CD14-positive monocyte (primary cell): ENCODE results near the gene HSPA12B. TPM values are rescaled to one million over a fixed set of nuclear protein-coding genes. Genes with fewer than 3 reads are reported as not detected.

ENCODE experiments used
- DNase-seq, 3 donors: peaks; one replicate each; pipeline ENCODE4 v3.0.0-alpha.2; 2011 to 2022
- H2AFZ ChIP-seq: 2 replicates; pipeline ENCODE4 v1.6.0; 2012; ENCODE audit warnings: mild to moderate bottlenecking, low read depth, low read length, inconsistent platforms; ENCODE audit not compliant: insufficient read depth, poor library complexity, severe bottlenecking
- H3K27ac ChIP-seq, 2 donors: 1 replicate in 1 of 2; 2 replicates in 1 of 2; pipeline ENCODE4 v1.5.1; 2012 to 2013; ENCODE audit warnings: low read length in 2 of 2, control low read depth in 1 of 2, inconsistent platforms in 1 of 2, low read depth in 1 of 2, mild to moderate bottlenecking in 1 of 2
- H3K27me3 ChIP-seq, 2 donors: one replicate each; pipeline versions ENCODE4 v1.6.0 to v1.6.1; 2011 to 2013; ENCODE audit warnings: low read length in 2 of 2; ENCODE audit not compliant: control insufficient read depth in 2 of 2, insufficient read depth in 2 of 2
- H3K36me3 ChIP-seq, 2 donors: replicated peaks in 1 of 2; 1 replicate in 1 of 2; 2 replicates in 1 of 2; pipeline versions ENCODE4 v1.5.1 to v1.6.1; 2012 to 2013; ENCODE audit warnings: low read length in 2 of 2, control low read depth in 1 of 2, inconsistent platforms in 1 of 2, mild to moderate bottlenecking in 1 of 2; ENCODE audit not compliant: insufficient read depth in 2 of 2, control insufficient read depth in 1 of 2
- H3K4me1 ChIP-seq, 2 donors: 1 replicate in 1 of 2; 2 replicates in 1 of 2; pipeline versions ENCODE4 v1.5.1 to v1.6.1; 2012 to 2013; ENCODE audit warnings: low read length in 2 of 2, control low read depth in 1 of 2, inconsistent platforms in 1 of 2, mild to moderate bottlenecking in 1 of 2, moderate library complexity in 1 of 2; ENCODE audit not compliant: insufficient read depth in 2 of 2, control insufficient read depth in 1 of 2
- H3K4me2 ChIP-seq: replicated peaks from 2 replicates; pipeline ENCODE3; 2012; ENCODE audit warnings: low read length, moderate library complexity, mild to moderate bottlenecking; ENCODE audit not compliant: poor library complexity, severe bottlenecking; ENCODE audit errors: extremely low read depth
- H3K4me3 ChIP-seq, 3 experiments: fragments of 200-600 bp in 1 of 3; sonication (generic) in 1 of 3; replicated peaks in 1 of 3; 1 replicate in 2 of 3; 2 replicates in 1 of 3; pipeline ENCODE4 v1.5.1; 2011 to 2013; ENCODE audit warnings: low read length in 3 of 3, mild to moderate bottlenecking in 3 of 3, control low read depth in 2 of 3, low read depth in 2 of 3, inconsistent platforms in 1 of 3, moderate library complexity in 1 of 3
- H3K79me2 ChIP-seq: 2 replicates; pipeline ENCODE4 v1.6.0; 2012; ENCODE audit warnings: mild to moderate bottlenecking, control low read depth, inconsistent platforms, low read length, moderate library complexity; ENCODE audit not compliant: insufficient read depth
- H3K9ac ChIP-seq: 2 replicates; pipeline ENCODE4 v1.6.0; 2017; ENCODE audit warnings: low read length, mild to moderate bottlenecking; ENCODE audit not compliant: insufficient read depth, poor library complexity, severe bottlenecking
- H3K9me3 ChIP-seq, 2 donors: replicated peaks in 1 of 2; 1 replicate in 1 of 2; 2 replicates in 1 of 2; pipeline versions ENCODE4 v1.5.1 to v1.6.1; 2012 to 2013; ENCODE audit warnings: low read length in 2 of 2, control low read depth in 1 of 2; ENCODE audit not compliant: control insufficient read depth in 1 of 2, insufficient read depth in 1 of 2
- H4K20me1 ChIP-seq: 2 replicates; pipeline ENCODE4 v1.6.0; 2012; ENCODE audit warnings: mild to moderate bottlenecking, low read length, control low read depth, moderate library complexity; ENCODE audit not compliant: insufficient read depth
- H3K27ac Mint-ChIP-seq, 7 donors: one replicate each; pipeline ENCODE4 v1.8.0; 2020; ENCODE audit warnings: mild to moderate bottlenecking in 7 of 7, mixed read lengths in 7 of 7, moderate library complexity in 6 of 7, inconsistent platforms in 2 of 7
- H3K27me3 Mint-ChIP-seq, 3 donors: one replicate each; pipeline ENCODE4 v1.8.0; 2021 to 2022; ENCODE audit warnings: low read depth in 3 of 3, mild to moderate bottlenecking in 3 of 3, mixed read lengths in 3 of 3, moderate library complexity in 3 of 3, inconsistent platforms in 1 of 3
- H3K36me3 Mint-ChIP-seq, 2 donors: one replicate each; pipeline ENCODE4 v1.8.0; 2020; ENCODE audit warnings: mixed read lengths in 2 of 2, inconsistent platforms in 1 of 2, mild to moderate bottlenecking in 1 of 2
- H3K4me1 Mint-ChIP-seq: one replicate; pipeline ENCODE4 v1.8.0; 2020; ENCODE audit warnings: mild to moderate bottlenecking, mixed read lengths
- H3K4me3 Mint-ChIP-seq, 2 donors: one replicate each; pipeline ENCODE4 v1.8.0; 2020; ENCODE audit warnings: mild to moderate bottlenecking in 2 of 2, mixed read lengths in 2 of 2, moderate library complexity in 1 of 2
- H3K9me3 Mint-ChIP-seq, 7 donors: one replicate each; pipeline ENCODE4 v1.8.0; 2020 to 2022; ENCODE audit warnings: mixed read lengths in 7 of 7, mild to moderate bottlenecking in 6 of 7, moderate library complexity in 6 of 7, inconsistent platforms in 2 of 7
- WGBS: methylation state at CpG from one replicate; pipeline ENCODE4 v1.1.5; 2013; ENCODE audit warnings: missing lambda C conversion rate; ENCODE audit not compliant: insufficient coverage; 5-methylcytosine and 5-hydroxymethylcytosine counted together
- intact Hi-C, 2 donors: fragments of 100-400 bp; cut with micrococcal nuclease; formaldehyde crosslinking; loops; one replicate each; pipeline versions ENCODE4 v1.15.0 to v1.15.1; 2023
- polyA minus RNA-seq: library from RNA; depleted of rRNA, polyadenylated mRNA; stranded (reverse); fragments of >200 nt; gene quantifications from 2 replicates; pipeline ENCODE4 v1.2.3, GENCODE V29; 2012
- polyA plus RNA-seq, 3 donors: library from polyadenylated mRNA; depleted of rRNA in 1 of 3; unstranded in 2 of 3; stranded (reverse) in 1 of 3; fragments of 300-500 nt in 2 of 3; fragments of >200 nt in 1 of 3; fragmentation: Illumina TruSeq in 2 of 3; gene quantifications; 1 replicate in 2 of 3; 2 replicates in 1 of 3; pipeline ENCODE4 v1.2.3, GENCODE V29; 2012 to 2021
- total RNA-seq, 12 experiments: library from RNA in 1 of 12; stranded (reverse) in 1 of 12; fragments of 120-200 nt in 1 of 12; gene quantifications; one replicate each; pipeline ENCODE4 v1.2.4 and lab custom pipeline; 2013 to 2026; ENCODE audit warnings: mixed read lengths in 6 of 12, inconsistent platforms in 1 of 12
- TF ChIP-seq, protein P1 (sequence below): fragments of 200-600 bp; IDR thresholded peaks from one replicate; pipeline ENCODE4 v1.8.0; 2022; ENCODE audit warnings: antibody characterized with exemption, mild to moderate bottlenecking

The HSPA12B gene, protein sequence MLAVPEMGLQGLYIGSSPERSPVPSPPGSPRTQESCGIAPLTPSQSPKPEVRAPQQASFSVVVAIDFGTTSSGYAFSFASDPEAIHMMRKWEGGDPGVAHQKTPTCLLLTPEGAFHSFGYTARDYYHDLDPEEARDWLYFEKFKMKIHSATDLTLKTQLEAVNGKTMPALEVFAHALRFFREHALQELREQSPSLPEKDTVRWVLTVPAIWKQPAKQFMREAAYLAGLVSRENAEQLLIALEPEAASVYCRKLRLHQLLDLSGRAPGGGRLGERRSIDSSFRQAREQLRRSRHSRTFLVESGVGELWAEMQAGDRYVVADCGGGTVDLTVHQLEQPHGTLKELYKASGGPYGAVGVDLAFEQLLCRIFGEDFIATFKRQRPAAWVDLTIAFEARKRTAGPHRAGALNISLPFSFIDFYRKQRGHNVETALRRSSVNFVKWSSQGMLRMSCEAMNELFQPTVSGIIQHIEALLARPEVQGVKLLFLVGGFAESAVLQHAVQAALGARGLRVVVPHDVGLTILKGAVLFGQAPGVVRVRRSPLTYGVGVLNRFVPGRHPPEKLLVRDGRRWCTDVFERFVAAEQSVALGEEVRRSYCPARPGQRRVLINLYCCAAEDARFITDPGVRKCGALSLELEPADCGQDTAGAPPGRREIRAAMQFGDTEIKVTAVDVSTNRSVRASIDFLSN
- 0.02 TPM for total RNA-seq (2013)
- not detected for polyA plus RNA-seq
- polyA minus RNA-seq, result not detected in 2 replicates
- 0 to 0.90 (median 0.07) reads per million in 11 experiments for total RNA-seq (lab: John Stamatoyannopoulos, UW)

DNA sequence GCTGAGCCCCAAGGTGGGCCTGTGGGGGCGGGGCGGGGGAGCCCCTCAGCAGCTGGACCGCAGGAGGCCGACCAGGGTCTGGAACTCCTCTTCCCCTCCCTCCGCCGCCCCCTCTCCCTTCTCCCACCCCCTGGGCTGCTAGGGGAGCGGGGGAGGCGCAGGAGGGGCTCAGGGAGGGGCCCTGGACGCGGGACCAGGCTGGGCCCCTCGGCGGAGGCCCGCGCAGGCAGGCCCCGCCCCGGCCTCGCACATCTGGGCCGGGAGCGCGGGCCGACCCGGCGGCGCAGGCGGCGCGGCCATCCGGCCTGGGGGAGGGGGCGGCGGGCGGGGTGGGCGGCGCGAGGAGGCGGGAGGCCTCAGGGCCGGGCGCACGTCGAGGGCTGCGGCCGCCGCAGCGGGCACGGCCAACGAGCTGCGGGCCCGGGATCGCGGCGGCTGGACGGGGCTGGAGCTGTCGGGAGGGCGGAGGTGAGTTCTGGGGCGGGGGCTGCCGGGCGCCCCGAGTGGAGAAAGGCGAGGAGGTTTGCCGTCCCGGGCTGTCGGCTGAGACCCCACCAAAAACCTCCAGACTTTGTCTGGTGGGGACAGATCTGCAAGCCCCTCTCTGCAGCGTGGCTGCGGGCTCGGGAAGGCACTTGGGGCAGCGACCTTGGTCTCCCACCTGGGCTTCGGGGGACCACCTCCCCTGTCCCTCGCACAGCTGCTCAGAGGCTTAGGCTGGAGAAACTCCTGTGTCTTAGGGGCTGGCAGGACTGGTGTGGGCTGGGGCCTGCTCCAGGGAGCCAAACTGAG is at the start of gene HSPA12B:
Gene HSPA12B (plus strand): TSS at position 359 of the 792 bp plus-strand sequence. CDS start 5,990 bp downstream, outside the sequence.
- no peak for DNase-seq
- Histone ChIP-seq H3K27me3 (peaks cover 0 to 45% of the 10 kb centered on the region in 2 donors), H3K79me2 (no peaks in the 10 kb centered on the region), H3K36me3 (no peaks in the 10 kb centered on the region), H3K4me2 (no peak within 1 kb of the TSS), H3K27ac (no peak within 1 kb of the TSS), H3K4me1 (no peaks in the 10 kb centered on the region), H4K20me1 (no peaks in the 10 kb centered on the region), H2AFZ (no peak within 1 kb of the TSS), H3K9ac (no peak within 1 kb of the TSS), H3K4me3 (no peak within 1 kb of the TSS), H3K9me3 (peaks cover 0 to 4% of the 10 kb centered on the region in 2 donors)
- H3K36me3 Mint-ChIP-seq, result no peaks in the 10 kb centered on the region
- TF ChIP-seq, protein P1, sequence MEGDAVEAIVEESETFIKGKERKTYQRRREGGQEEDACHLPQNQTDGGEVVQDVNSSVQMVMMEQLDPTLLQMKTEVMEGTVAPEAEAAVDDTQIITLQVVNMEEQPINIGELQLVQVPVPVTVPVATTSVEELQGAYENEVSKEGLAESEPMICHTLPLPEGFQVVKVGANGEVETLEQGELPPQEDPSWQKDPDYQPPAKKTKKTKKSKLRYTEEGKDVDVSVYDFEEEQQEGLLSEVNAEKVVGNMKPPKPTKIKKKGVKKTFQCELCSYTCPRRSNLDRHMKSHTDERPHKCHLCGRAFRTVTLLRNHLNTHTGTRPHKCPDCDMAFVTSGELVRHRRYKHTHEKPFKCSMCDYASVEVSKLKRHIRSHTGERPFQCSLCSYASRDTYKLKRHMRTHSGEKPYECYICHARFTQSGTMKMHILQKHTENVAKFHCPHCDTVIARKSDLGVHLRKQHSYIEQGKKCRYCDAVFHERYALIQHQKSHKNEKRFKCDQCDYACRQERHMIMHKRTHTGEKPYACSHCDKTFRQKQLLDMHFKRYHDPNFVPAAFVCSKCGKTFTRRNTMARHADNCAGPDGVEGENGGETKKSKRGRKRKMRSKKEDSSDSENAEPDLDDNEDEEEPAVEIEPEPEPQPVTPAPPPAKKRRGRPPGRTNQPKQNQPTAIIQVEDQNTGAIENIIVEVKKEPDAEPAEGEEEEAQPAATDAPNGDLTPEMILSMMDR, result no peak
- WGBS, result 15% methylated on average over 42 of the region's 67 CpGs
- no peak within 1 kb of the TSS for H3K27ac Mint-ChIP-seq
- peaks cover 39 to 54% (median 45%) of the 10 kb centered on the region in 3 donors for H3K27me3 Mint-ChIP-seq
- peaks cover 0 to 5% (median 0%) of the 10 kb centered on the region in 7 donors for H3K9me3 Mint-ChIP-seq
- intact Hi-C loops, result no loop called here
- H3K4me1 Mint-ChIP-seq, result peaks cover 11% of the 10 kb centered on the region
- H3K4me3 Mint-ChIP-seq, result peak within 1 kb of the TSS in 1 of 2 donors; percentile 80

DNA sequence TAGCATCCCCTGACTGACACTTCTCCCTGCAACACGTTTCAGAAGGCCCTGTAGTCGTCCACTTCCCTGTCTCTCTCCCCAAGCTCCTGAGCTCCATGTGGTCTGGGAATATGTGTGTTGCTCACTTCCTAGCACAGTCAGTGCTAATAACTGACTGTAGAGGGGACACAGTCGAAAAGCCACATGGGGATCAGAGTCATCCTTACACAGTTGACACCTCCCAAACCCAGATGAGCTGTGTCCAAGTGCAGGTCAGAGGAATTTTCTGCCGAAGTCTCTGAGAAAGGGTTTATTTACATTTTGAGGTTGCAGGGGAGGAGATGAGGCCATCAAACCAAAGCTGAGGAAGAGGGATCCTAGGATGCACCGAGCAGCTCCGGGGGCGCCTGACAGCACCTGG is 47.1 kb upstream of the HSPA12B start:
- no peaks in the 10 kb centered on the region for H3K36me3 Mint-ChIP-seq
- Histone ChIP-seq H3K27me3 (peaks cover 14 to 49% of the 10 kb centered on the region in 2 donors), H2AFZ (no peak overlapping the region), H3K4me2 (no peak overlapping the region), H3K4me3 (no peak overlapping the region), H3K9ac (no peak overlapping the region), H3K36me3 (no peaks in the 10 kb centered on the region), H3K27ac (no peak overlapping the region), H3K4me1 (peaks cover 7 to 10% of the 10 kb centered on the region in 2 donors), H4K20me1 (no peaks in the 10 kb centered on the region), H3K9me3 (no peaks in the 10 kb centered on the region), H3K79me2 (no peaks in the 10 kb centered on the region)
- WGBS, result 78% methylated on average over 4 of the region's 7 CpGs
- TF ChIP-seq, protein P1, result no peak
- H3K27ac Mint-ChIP-seq, result peak overlapping the region in 1 of 7 donors; percentile 10
- H3K4me3 Mint-ChIP-seq, result no peak overlapping the region
- peaks cover 11% of the 10 kb centered on the region for H3K4me1 Mint-ChIP-seq
- H3K9me3 Mint-ChIP-seq, result peaks cover 0 to 8% (median 3%) of the 10 kb centered on the region in 7 donors
- no peak for DNase-seq
- H3K27me3 Mint-ChIP-seq, result peaks cover 45 to 61% (median 46%) of the 10 kb centered on the region in 3 donors
- intact Hi-C loops, result no loop called here
